Measurements from ENCODE around the gene UBE2Z. TPM values are rescaled to one million over a fixed set of nuclear protein-coding genes. Genes with fewer than 3 reads are reported as not detected.

The UBE2Z gene
- polyA plus RNA-seq, 3 donors, result 35.8 to 44.7 (median 40.0) TPM

DNA sequence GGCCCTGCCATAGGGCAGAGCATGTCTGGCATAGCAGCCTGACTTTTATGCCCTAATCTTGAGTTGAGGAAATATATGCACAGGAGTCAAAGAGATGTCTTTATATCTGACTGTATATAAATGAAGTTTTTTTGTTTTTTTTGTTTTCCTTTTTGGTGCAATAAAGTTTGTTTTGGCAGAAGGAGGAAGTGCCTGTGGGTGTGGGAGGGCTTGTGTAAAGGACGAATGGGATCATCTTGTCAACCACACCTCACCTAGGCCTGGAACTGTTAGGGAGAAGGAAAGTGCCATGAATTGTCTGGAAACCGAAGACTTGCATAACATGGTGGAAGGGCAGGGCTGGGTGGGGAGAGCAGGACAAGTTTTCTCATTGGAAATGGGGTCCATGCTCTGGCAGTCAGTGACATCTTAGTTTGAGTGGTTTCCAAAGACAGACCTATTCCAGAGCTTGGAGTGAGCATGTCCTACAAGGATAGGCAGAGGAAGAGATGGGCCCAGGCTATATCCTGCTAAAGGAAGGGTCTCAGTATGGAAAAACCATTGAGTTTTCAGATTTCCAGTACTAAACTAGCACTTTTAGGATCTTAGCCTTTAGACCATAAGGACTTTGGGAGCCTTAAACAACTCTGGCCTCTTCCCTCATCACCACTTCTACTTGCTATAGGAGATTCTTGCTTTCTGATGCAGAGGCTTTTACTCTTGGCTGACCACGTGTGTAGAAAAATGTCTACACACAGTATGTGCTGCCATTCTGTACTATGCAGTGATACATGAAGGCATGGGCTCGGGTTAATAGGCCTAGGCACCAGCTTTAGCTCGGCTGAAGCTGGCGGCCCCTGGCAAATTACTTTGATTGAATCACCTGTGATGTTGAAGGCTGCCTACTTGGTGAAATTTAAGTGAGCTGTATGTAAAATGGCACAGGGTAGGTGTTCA, 20.9 kb downstream of the UBE2Z start:
- TF ChIP-seq, protein P1, sequence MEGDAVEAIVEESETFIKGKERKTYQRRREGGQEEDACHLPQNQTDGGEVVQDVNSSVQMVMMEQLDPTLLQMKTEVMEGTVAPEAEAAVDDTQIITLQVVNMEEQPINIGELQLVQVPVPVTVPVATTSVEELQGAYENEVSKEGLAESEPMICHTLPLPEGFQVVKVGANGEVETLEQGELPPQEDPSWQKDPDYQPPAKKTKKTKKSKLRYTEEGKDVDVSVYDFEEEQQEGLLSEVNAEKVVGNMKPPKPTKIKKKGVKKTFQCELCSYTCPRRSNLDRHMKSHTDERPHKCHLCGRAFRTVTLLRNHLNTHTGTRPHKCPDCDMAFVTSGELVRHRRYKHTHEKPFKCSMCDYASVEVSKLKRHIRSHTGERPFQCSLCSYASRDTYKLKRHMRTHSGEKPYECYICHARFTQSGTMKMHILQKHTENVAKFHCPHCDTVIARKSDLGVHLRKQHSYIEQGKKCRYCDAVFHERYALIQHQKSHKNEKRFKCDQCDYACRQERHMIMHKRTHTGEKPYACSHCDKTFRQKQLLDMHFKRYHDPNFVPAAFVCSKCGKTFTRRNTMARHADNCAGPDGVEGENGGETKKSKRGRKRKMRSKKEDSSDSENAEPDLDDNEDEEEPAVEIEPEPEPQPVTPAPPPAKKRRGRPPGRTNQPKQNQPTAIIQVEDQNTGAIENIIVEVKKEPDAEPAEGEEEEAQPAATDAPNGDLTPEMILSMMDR (IDR thresholded peaks at IDR 0.05), result no peak
- WGBS (ENCODE audit: insufficient coverage), result 100% methylated on average over 3 of the region's 6 CpGs
- Histone ChIP-seq H3K4me1 (ENCODE audit: control insufficient read depth in 1 of 2, insufficient read depth in 2 of 2, low read length in 2 of 2) (peaks cover 0 to 7% of the 10 kb centered on the region in 2 donors), H4K20me1 (ENCODE audit: insufficient read depth, low read length) (peaks cover 65% of the 10 kb centered on the region), H3K4me2 (replicated peaks; ENCODE audit: extremely low read depth, low read length, poor library complexity, severe bottlenecking) (no peak overlapping the region), H3K9me3 (replicated peaks in 1 of 2; ENCODE audit: control insufficient read depth in 1 of 2, insufficient read depth in 1 of 2, low read length in 2 of 2) (no peaks in the 10 kb centered on the region), H3K4me3 (replicated peaks in 1 of 3; ENCODE audit: low read depth in 2 of 3, low read length in 3 of 3) (no peak overlapping the region), H3K36me3 (replicated peaks in 1 of 2; ENCODE audit: control insufficient read depth in 1 of 2, insufficient read depth in 2 of 2, low read length in 2 of 2) (peaks cover 94 to 100% of the 10 kb centered on the region in 2 donors), H3K9ac (ENCODE audit: insufficient read depth, low read length, poor library complexity, severe bottlenecking) (no peak overlapping the region), H3K27me3 (ENCODE audit: control insufficient read depth in 2 of 2, insufficient read depth in 2 of 2, low read length in 2 of 2) (no peaks in the 10 kb centered on the region), H3K27ac (ENCODE audit: low read depth in 1 of 2, low read length in 2 of 2) (peak overlapping the region in 1 of 2 donors; percentile 64), H2AFZ (ENCODE audit: insufficient read depth, low read depth, low read length, poor library complexity, severe bottlenecking) (no peak overlapping the region), H3K79me2 (ENCODE audit: insufficient read depth, low read length) (no peaks in the 10 kb centered on the region)
- no peak for DNase-seq
- intact Hi-C loops (cut with micrococcal nuclease), result no loop called here
- H3K9me3 Mint-ChIP-seq, result no peaks in the 10 kb centered on the region
- peaks cover 0 to 4% (median 3%) of the 10 kb centered on the region in 3 donors for H3K27me3 Mint-ChIP-seq (ENCODE audit: low read depth in 3 of 3)
- H3K36me3 Mint-ChIP-seq, result peaks cover 90 to 95% of the 10 kb centered on the region in 2 donors
- H3K4me3 Mint-ChIP-seq, result no peak overlapping the region
- peak overlapping the region; percentile 21 to 86 (median 72) for H3K27ac Mint-ChIP-seq
- peaks cover 8% of the 10 kb centered on the region for H3K4me1 Mint-ChIP-seq

DNA sequence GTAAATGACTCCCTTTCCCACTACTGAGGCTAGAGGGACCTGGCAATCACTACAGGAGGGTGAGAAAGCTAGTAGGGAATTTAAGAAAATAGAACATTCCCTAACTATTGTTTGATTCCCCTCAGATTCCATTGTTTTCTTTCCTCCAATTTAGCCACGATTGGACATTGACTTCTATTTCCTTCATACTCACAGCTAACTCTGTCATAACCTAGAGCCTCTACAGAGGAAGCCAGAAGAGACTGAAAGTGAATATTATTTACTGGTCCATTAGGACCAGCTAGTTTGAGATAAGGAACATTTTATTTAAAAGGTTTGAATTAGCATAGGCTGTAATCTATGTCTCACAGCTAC, 21.6 kb downstream of the UBE2Z start:
- no peak for DNase-seq
- intact Hi-C loops (cut with micrococcal nuclease), result no loop called here
- Histone ChIP-seq H3K9ac (ENCODE audit: insufficient read depth, low read length, poor library complexity, severe bottlenecking) (no peak overlapping the region), H3K9me3 (replicated peaks in 1 of 2; ENCODE audit: control insufficient read depth in 1 of 2, insufficient read depth in 1 of 2, low read length in 2 of 2) (no peaks in the 10 kb centered on the region), H2AFZ (ENCODE audit: insufficient read depth, low read depth, low read length, poor library complexity, severe bottlenecking) (no peak overlapping the region), H4K20me1 (ENCODE audit: insufficient read depth, low read length) (peaks cover 60% of the 10 kb centered on the region), H3K79me2 (ENCODE audit: insufficient read depth, low read length) (no peaks in the 10 kb centered on the region), H3K36me3 (replicated peaks in 1 of 2; ENCODE audit: control insufficient read depth in 1 of 2, insufficient read depth in 2 of 2, low read length in 2 of 2) (peaks cover 93 to 100% of the 10 kb centered on the region in 2 donors), H3K27me3 (ENCODE audit: control insufficient read depth in 2 of 2, insufficient read depth in 2 of 2, low read length in 2 of 2) (no peaks in the 10 kb centered on the region), H3K4me2 (replicated peaks; ENCODE audit: extremely low read depth, low read length, poor library complexity, severe bottlenecking) (no peak overlapping the region), H3K27ac (ENCODE audit: low read depth in 1 of 2, low read length in 2 of 2) (peak overlapping the region in 1 of 2 donors; percentile 64), H3K4me1 (ENCODE audit: control insufficient read depth in 1 of 2, insufficient read depth in 2 of 2, low read length in 2 of 2) (peaks cover 0 to 7% of the 10 kb centered on the region in 2 donors), H3K4me3 (replicated peaks in 1 of 3; ENCODE audit: low read depth in 2 of 3, low read length in 3 of 3) (no peak overlapping the region)
- no peaks in the 10 kb centered on the region for H3K9me3 Mint-ChIP-seq
- H3K4me3 Mint-ChIP-seq, result no peak overlapping the region
- no CpG with 5 or more reads among the region's 1 CpG for WGBS (ENCODE audit: insufficient coverage)
- H3K4me1 Mint-ChIP-seq, result peaks cover 8% of the 10 kb centered on the region
- peaks cover 92 to 95% of the 10 kb centered on the region in 2 donors for H3K36me3 Mint-ChIP-seq
- peak overlapping the region in 1 of 7 donors; percentile 3 for H3K27ac Mint-ChIP-seq
- peaks cover 0 to 3% (median 3%) of the 10 kb centered on the region in 3 donors for H3K27me3 Mint-ChIP-seq (ENCODE audit: low read depth in 3 of 3)
- TF ChIP-seq, protein P1 (IDR thresholded peaks at IDR 0.05), result no peak

Measured in CD14-positive monocyte (primary cell).